K562 (cell line): ENCODE results near the gene TIGAR. TPM values are rescaled to one million over a fixed set of nuclear protein-coding genes. Genes with fewer than 3 reads are reported as not detected.

Experiments used
- KLF10 ChIP-seq: fragments of 250-450 bp; sonication (Bioruptor Pico); IDR thresholded peaks from 2 replicates; pipeline ENCODE4 v1.6.1; 2021; ENCODE audit warnings: matching md5 sums
- MAFF ChIP-seq: IDR thresholded peaks from 2 replicates; pipeline ENCODE4 v1.6.1; 2012; ENCODE audit warnings: low read length, improper control_type of control experiment
- RBFOX2 ChIP-seq: fragments of 200-400 bp; formaldehyde crosslinking; IDR thresholded peaks from 2 replicates; pipeline ENCODE4 v1.6.1; 2017; ENCODE audit warnings: low read depth, mild to moderate bottlenecking, low read length, moderate library complexity
- polyA plus RNA-seq, 8 experiments: library from polyadenylated mRNA; depleted of rRNA in 4 of 8; stranded (reverse) in 5 of 8; unstranded in 3 of 8; fragments of >200 nt; fragmentation: Nextera tagmentation in 2 of 8; fragmentation: Illumina TruSeq in 1 of 8; extraction: Ambion mirVana in 2 of 8; extraction: Trizol in 1 of 8; gene quantifications; 2 replicates each; pipeline versions ENCODE4 v1.2.1 to v1.2.3, GENCODE V29; 2011 to 2014; ENCODE audit warnings: inconsistent platforms in 1 of 8, missing spikeins in 1 of 8
- total RNA-seq, 7 experiments: library from RNA; depleted of rRNA in 6 of 7; stranded (reverse); fragments of >200 nt in 6 of 7; fragmentation: Illumina TruSeq in 2 of 7; extraction: Trizol in 2 of 7; gene quantifications; 2 replicates each; pipeline versions ENCODE4 v1.2.1 to v1.2.3, GENCODE V29; 2011 to 2021; ENCODE audit warnings: low replicate concordance in 1 of 7
- TF ChIP-seq, protein P1 (sequence below), 2 experiments: fragments of 450-650 bp in 1 of 2; sonication (generic) in 1 of 2; formaldehyde crosslinking in 1 of 2; IDR thresholded peaks; 2 replicates each; pipeline versions ENCODE4 v1.7.1 to v1.9.0; 2016 to 2022; ENCODE audit warnings: inconsistent platforms in 1 of 2, mild to moderate bottlenecking in 1 of 2, missing genetic modification reagents in 1 of 2
- TF ChIP-seq, protein P2 (sequence below): fragments of 200-600 bp; sonication (generic); IDR thresholded peaks from one replicate; pipeline ENCODE4 v1.6.1; 2012; ENCODE audit warnings: mild to moderate bottlenecking, low read depth, low read length, inconsistent platforms

The TIGAR gene
- total and polyA plus RNA-seq, 9 of the 15 experiments (the other 6 are each of a cell fraction or from before 2014, with no cell fraction given) = 0.11 to 1.0 (median 0.53) TPM; not detected in 2

DNA sequence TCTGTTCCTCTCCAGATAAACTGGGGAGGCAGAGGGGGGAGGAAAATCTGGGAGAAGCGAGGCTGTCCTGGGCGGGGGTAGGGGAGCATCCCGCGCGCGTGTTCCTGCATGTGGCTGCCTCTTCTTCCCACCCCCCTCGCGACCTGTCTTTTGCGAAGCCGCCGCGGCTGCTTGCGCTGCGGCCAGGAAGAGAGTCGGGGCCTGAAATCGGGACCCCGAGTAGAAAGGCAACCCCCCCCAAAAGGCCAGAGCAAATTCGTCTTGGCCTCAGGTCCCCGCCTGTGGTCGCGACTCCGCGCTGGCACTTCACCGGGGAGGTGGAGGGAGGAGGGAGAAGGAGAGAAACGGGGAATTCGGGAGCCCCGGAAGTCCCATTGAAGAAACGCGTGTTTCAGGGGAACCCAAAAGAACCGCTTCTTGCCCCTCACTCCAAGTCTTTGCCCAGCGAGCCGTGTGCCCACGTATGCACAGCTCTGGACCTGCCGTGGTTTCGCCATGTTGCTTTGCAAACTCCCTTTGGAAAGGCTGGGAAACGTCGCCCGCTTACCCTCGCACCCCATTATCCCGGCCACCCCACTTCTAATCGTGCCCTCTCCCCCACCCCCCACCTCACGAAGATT, 46.5 kb upstream of the TIGAR start (continued):
- TF ChIP-seq, protein P1, sequence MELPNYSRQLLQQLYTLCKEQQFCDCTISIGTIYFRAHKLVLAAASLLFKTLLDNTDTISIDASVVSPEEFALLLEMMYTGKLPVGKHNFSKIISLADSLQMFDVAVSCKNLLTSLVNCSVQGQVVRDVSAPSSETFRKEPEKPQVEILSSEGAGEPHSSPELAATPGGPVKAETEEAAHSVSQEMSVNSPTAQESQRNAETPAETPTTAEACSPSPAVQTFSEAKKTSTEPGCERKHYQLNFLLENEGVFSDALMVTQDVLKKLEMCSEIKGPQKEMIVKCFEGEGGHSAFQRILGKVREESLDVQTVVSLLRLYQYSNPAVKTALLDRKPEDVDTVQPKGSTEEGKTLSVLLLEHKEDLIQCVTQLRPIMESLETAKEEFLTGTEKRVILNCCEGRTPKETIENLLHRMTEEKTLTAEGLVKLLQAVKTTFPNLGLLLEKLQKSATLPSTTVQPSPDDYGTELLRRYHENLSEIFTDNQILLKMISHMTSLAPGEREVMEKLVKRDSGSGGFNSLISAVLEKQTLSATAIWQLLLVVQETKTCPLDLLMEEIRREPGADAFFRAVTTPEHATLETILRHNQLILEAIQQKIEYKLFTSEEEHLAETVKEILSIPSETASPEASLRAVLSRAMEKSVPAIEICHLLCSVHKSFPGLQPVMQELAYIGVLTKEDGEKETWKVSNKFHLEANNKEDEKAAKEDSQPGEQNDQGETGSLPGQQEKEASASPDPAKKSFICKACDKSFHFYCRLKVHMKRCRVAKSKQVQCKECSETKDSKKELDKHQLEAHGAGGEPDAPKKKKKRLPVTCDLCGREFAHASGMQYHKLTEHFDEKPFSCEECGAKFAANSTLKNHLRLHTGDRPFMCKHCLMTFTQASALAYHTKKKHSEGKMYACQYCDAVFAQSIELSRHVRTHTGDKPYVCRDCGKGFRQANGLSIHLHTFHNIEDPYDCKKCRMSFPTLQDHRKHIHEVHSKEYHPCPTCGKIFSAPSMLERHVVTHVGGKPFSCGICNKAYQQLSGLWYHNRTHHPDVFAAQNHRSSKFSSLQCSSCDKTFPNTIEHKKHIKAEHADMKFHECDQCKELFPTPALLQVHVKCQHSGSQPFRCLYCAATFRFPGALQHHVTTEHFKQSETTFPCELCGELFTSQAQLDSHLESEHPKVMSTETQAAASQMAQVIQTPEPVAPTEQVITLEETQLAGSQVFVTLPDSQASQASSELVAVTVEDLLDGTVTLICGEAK (IDR thresholded peaks at IDR 0.05) = no peak
- TF ChIP-seq, protein P1 (CRISPR knock-in tag; IDR thresholded peaks at IDR 0.05) = no peak
- no peak for TF ChIP-seq MAFF
- peak; percentile 57 for TF ChIP-seq RBFOX2
- TF ChIP-seq, protein P2, sequence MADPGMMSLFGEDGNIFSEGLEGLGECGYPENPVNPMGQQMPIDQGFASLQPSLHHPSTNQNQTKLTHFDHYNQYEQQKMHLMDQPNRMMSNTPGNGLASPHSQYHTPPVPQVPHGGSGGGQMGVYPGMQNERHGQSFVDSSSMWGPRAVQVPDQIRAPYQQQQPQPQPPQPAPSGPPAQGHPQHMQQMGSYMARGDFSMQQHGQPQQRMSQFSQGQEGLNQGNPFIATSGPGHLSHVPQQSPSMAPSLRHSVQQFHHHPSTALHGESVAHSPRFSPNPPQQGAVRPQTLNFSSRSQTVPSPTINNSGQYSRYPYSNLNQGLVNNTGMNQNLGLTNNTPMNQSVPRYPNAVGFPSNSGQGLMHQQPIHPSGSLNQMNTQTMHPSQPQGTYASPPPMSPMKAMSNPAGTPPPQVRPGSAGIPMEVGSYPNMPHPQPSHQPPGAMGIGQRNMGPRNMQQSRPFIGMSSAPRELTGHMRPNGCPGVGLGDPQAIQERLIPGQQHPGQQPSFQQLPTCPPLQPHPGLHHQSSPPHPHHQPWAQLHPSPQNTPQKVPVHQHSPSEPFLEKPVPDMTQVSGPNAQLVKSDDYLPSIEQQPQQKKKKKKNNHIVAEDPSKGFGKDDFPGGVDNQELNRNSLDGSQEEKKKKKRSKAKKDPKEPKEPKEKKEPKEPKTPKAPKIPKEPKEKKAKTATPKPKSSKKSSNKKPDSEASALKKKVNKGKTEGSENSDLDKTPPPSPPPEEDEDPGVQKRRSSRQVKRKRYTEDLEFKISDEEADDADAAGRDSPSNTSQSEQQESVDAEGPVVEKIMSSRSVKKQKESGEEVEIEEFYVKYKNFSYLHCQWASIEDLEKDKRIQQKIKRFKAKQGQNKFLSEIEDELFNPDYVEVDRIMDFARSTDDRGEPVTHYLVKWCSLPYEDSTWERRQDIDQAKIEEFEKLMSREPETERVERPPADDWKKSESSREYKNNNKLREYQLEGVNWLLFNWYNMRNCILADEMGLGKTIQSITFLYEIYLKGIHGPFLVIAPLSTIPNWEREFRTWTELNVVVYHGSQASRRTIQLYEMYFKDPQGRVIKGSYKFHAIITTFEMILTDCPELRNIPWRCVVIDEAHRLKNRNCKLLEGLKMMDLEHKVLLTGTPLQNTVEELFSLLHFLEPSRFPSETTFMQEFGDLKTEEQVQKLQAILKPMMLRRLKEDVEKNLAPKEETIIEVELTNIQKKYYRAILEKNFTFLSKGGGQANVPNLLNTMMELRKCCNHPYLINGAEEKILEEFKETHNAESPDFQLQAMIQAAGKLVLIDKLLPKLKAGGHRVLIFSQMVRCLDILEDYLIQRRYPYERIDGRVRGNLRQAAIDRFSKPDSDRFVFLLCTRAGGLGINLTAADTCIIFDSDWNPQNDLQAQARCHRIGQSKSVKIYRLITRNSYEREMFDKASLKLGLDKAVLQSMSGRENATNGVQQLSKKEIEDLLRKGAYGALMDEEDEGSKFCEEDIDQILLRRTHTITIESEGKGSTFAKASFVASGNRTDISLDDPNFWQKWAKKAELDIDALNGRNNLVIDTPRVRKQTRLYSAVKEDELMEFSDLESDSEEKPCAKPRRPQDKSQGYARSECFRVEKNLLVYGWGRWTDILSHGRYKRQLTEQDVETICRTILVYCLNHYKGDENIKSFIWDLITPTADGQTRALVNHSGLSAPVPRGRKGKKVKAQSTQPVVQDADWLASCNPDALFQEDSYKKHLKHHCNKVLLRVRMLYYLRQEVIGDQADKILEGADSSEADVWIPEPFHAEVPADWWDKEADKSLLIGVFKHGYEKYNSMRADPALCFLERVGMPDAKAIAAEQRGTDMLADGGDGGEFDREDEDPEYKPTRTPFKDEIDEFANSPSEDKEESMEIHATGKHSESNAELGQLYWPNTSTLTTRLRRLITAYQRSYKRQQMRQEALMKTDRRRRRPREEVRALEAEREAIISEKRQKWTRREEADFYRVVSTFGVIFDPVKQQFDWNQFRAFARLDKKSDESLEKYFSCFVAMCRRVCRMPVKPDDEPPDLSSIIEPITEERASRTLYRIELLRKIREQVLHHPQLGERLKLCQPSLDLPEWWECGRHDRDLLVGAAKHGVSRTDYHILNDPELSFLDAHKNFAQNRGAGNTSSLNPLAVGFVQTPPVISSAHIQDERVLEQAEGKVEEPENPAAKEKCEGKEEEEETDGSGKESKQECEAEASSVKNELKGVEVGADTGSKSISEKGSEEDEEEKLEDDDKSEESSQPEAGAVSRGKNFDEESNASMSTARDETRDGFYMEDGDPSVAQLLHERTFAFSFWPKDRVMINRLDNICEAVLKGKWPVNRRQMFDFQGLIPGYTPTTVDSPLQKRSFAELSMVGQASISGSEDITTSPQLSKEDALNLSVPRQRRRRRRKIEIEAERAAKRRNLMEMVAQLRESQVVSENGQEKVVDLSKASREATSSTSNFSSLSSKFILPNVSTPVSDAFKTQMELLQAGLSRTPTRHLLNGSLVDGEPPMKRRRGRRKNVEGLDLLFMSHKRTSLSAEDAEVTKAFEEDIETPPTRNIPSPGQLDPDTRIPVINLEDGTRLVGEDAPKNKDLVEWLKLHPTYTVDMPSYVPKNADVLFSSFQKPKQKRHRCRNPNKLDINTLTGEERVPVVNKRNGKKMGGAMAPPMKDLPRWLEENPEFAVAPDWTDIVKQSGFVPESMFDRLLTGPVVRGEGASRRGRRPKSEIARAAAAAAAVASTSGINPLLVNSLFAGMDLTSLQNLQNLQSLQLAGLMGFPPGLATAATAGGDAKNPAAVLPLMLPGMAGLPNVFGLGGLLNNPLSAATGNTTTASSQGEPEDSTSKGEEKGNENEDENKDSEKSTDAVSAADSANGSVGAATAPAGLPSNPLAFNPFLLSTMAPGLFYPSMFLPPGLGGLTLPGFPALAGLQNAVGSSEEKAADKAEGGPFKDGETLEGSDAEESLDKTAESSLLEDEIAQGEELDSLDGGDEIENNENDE = no peak
- TF ChIP-seq KLF10 (CRISPR knock-in tag) = no peak
